ENCODE data around the gene TEX2.
"Not testable (repeated sequence)": the region's sequence is repeated elsewhere in the genome, so short reads cannot be mapped to it uniquely, and the experiment has no call there.

TEX2 gene

DNA sequence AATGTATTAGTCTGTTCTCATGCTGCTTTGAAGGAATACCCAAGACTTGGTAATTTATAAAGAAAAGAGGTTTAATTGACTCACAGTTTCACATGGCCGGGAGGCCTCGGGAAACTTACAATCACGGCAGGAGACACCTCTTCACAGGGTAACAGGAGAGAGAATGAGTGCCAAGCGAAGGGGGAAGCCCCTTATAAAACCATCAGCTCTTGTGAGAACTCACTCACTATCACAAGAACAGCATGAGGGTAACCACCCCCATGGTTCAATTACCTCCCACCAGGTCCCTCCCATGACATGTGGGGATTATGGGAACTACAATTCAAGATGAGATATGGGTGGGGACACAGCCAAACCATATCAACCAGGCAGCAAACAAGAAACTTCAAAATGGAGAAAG, 24.6 kb downstream of the TEX2 start:
- DNase-seq = not testable (repeated sequence)

GRCh38 chr17:64236827-64237403, 26.1 kb downstream of the TEX2 start:
- DNase-seq = no peak

DNA sequence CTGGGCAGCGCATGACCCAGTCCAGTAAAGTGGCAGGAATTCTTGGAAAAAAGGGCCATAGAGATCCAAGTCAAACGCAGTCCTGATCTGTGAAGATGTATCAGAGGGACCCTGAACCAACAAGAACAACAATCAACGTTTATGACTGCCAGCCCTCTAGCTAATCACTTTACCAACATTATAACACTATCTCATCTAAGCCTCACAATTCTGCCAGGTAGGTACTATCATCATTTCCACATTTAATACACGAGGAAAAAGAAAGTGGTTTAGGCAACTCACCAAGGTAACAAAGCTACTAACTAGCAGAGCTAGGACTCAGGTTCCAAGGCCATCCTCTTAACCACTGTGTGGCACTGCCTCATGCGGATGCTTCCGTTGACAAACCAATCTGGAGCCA, 28.1 kb downstream of the TEX2 start:
- no peak for DNase-seq

DNA sequence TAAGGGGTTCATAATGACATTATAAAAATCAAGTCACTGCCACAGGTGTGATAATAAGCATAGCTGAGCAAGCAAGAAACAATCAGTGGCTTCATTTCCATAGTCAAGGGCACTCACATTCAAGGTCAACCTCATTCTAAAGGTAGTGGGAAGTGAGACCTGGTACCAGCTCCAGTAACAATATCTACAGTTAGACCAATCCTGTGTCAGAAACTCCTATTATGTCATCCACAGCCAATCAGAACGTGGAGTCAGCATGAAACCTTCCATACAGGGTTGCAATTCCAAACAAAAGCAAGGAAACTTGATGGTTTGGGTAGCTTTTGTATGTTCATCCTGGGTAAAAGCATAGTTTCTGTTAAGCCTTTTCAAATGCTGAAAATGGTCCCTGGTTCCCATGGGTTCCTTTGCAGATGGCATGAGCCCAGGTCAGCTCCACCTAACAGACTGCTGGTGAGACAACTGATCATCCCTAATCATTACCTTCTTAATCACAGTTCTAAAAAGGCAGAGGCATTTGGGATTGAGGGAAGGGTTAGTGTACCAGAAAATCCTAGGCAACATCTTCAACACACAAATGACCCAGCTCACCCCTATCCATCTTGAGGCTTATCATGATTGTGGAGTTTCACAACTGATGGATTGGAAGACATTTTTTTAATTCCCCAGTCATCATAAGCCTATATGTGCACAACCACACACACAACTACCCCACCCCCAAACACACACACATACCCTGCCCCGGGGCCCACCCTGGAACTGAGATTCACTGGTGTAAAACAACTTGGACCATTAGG, 30.4 kb downstream of the TEX2 start:
- DNase-seq = no peak

- no peak for DNase-seq
Measured at GRCh38 chr17:64231567-64232141, 31.4 kb downstream of the TEX2 start.

- DNase-seq = no peak
Measured at GRCh38 chr17:64230791-64231408, 32.2 kb downstream of the TEX2 start.

- DNase-seq = no peak
Measured at GRCh38 chr17:64229815-64230728, 33.0 kb downstream of the TEX2 start.

- no peak for DNase-seq
Measured at GRCh38 chr17:64226132-64226531, 36.9 kb downstream of the TEX2 start.

- no peak for DNase-seq
Measured at GRCh38 chr17:64225410-64225809, 37.6 kb downstream of the TEX2 start.

DNA sequence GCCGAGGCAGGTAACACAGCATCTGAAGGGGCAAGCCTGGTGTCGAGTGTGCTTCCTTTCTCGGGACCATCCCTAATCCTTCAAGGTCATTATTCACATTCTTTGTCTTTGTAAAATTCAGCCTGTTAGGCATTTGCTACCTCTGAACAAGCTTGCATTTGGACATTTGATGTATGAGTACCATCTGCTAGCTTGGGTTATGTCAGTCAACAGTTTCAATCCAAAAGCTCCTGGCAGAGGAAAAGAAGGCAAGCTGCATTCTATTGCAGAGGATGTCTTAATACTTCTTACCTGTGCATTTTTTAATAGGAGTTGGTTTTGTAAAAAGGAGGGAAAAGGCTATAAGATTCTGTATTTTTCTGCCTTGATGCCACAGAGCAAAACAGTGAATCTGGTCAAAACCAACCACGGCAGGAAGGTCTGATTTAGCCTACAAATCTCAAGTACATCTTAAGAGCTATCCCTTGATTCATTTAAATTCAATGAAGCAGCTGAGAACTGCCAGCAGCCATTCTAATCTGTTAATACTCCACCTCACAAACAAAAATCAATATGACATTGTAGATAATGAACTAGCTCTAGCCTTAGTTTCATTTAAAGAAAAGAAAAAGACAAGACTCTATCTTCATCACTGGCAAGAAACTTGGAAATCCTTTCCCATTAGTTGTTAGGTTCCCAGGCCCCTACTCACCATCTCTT, 39.0 kb downstream of the TEX2 start:
- no peak for DNase-seq

- DNase-seq = no peak
Measured at GRCh38 chr17:64223283-64223682, 39.8 kb downstream of the TEX2 start.

DNA sequence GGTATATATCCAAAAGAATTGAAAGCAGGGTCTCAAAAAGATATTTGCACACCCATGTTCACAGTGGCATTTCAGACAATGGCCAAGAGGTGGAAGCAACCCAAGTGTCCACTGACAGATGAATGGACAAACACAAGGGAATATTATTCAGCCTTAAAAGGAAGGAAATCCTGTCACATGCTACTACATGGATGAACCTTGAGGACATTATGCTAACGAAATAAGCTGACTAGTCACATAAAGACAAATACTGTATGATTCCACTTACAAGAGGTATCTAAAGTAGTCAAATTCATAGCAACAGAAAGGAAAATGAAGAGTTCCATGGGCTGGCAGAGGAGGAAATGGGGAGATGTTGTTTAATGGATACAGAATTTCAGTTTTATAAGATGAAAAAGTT, 41.4 kb downstream of the TEX2 start:
- DNase-seq = no peak

GRCh38 chr17:64220604-64221003, 42.5 kb downstream of the TEX2 start:
- DNase-seq = not testable (repeated sequence)

- DNase-seq = no peak
Measured at GRCh38 chr17:64219571-64219970, 43.5 kb downstream of the TEX2 start.

GRCh38 chr17:64218066-64218465, 45.0 kb downstream of the TEX2 start:
- no peak for DNase-seq

DNA sequence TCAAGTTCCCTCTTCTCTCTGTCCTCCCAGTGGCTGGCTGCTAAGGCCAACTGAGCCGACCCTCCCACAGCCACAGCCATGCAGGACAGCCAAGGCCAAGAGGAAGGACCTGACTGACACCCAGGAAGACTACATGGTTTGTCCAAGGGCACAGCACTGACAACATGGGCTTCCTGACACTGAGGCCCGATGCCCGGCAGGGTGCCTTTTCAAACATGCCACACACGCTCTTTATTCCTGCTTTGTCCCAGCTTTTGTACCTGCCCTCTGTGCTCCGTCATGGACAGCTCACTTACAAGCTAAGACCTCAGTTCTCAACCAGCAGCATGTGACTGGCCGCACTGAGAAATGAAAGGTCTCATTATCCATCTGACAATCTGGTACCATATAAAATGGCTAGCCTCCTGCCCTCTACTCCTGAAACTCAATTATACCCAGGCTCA, 45.8 kb downstream of the TEX2 start:
- no peak for DNase-seq

DNA sequence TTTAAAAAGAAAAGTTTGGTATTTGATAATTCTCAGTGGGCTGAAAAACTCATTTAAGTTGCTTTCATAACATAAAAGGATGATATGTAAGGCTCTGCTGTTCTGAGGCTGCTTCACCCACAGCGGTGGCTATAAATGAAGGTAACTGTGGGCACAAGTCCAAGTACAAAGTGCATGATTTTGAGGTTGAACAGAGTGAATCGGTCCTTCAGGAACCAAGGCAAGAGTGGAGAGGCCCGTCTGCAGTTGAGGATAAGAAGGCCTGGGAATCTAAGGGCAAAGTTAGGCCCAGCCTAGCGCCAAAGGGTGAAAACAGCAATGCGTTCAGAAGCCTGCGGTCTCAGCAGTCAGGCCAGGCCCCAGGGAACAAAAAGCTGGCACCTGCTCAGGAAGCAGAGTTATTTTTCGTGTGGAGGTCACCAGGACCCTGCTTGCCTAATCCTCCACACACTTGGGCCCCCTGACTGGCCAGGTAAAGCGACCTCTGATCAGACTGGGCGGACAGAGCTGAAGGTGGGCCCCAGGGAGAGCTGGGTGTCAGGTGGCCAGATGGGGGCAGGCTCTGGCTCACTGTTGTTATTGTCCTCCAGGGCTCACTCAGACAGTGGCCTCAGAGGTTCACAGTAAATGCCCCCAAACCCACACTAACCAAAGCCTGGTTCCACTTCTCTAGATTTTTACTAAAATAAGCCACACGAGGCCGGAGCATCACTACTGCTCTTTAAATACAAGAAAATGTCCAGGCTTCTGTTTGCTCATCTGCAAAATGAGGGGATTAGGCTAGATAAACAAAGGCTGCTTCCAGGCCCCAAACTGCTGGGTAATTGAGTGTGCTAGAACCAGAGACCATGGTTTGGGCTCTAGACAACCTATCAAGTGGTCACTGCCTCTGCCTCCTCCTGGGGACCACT, 46.5 kb downstream of the TEX2 start:
- DNase-seq = no peak

DNA sequence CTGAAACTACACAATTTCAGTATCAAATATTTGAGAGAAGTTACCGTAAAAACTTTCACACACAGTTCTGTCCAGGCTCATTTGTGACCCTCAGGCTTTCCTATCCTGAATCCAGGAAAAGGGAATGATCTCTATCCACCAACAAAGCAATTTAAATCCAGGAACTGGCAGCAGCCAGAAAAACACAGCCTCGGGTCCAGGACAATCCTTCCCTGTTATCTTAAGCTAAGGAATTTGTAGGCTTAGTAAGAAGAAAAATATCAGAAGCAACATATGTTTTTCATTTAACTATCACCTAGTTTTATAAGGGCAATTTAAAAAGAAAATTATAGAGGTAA, 47.1 kb downstream of the TEX2 start:
- no peak for DNase-seq

- no peak for DNase-seq
Measured at GRCh38 chr17:64214950-64215349, 48.1 kb downstream of the TEX2 start.

DNA sequence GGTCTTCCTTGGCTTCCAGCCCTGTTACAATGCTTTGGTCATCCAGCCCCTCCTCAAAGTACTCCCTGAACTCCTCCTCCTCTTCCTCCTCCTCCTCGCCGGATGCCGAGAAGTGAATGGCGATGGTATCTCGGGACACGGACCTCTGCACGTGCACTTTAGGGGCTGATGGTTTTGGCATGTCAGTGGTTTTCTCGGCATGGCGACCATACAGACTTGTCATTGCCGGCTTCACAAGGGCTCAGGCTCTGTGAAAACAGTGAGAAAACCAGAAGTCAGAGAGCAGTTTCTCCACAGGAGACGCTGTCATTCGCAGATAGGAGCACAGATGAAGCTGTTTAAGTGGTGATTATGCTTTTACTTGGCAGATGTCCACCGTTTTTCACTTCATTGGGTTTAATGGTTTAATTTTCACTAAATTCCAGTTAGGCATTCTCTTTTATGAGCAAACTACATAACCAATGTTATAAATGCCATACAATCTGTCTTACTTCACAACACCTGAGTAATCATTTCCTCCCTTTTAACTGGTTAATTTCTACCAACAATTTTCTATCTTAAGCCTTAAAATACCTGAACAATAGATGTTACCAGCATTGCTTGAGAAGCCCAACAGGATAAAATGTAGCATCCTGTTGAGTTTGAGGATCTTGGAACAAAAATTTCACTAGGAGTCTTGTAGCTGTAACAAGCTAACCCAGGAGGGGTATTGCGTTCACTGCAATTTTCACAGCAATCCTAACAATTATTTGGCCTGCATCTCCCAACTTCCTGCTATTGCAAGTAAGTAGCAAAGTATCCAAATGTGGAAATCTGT, 48.9 kb downstream of the TEX2 start:
- DNase-seq = no peak

Data from right forelimb (tissue), 1 donor.